Ecto neural progenitor cell (in vitro differentiated cells): ENCODE measurements around the gene MED12L.
"Not testable (repeated sequence)": the region's sequence is repeated elsewhere in the genome, so short reads cannot be mapped to it uniquely, and the experiment has no call there.

ENCODE experiments used
- DNase-seq: peaks from one replicate; pipeline ENCODE4 v3.0.0-alpha.2; 2018; ENCODE audit warnings: low spot score

The MED12L gene

DNA sequence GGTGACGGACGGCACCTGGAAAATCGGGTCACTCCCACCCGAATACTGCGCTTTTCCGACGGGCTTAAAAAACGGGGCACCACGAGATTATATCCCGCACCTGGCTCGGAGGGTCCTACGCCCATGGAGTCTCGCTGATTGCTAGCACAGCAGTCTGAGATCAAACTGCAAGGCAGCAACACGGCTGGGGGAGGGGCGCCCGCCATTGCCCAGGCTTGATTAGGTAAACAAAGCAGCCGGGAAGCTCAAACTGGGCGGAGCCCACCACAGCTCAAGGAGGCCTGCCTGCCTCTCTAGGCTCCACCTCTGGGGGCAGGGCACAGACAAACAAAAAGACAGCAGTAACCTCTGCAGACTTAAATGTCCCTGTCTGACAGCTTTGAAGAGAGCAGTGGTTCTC is 156.5 kb downstream of the MED12L start:
- DNase-seq, result not testable (repeated sequence)

DNA sequence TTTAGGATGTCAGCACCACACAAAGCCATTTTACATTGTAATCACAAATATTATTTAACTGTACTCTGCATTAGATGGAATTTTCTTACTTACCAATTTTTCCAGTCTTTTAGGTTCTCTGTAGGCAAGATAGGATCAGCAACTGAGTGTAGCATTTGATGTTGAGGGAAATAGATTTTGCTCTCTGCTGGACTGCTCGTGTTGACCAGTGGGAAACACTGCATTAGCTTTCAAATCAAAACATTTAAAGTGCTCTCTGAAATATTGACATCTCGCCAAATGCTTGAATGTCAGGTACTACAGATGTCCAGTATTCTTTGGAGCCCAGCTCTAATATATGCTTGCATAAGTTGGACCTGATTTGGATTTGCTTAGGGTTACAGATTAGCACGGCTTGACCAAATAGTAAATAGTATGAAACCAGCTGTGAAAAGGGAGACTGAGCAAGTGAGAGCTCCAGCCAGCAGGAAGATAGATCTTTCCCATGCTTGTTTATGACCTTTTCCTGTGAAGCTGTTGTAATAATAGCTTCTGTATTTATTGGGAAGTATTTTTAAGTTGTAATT is 163.4 kb downstream of the MED12L start:
- no peak for DNase-seq

DNA sequence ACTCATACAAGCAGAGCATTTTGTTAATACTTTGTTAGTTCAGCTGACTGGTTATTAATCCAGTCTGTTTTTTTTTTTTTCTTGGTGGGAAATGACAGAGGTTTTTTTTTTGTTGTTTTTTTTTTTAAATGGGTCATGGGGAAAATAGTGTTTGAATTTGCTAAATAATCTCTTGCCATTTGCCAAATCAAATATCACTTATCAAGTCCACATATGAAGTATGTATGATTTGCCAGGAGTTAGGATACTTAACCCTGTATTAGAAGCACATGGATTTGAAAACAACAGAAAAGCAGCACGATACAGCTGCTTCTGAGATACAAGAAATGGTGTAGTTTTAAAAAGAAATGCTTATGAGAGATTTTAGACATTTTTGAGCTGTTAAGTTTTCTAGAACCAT is 171.3 kb downstream of the MED12L start:
- DNase-seq, result no peak

DNA sequence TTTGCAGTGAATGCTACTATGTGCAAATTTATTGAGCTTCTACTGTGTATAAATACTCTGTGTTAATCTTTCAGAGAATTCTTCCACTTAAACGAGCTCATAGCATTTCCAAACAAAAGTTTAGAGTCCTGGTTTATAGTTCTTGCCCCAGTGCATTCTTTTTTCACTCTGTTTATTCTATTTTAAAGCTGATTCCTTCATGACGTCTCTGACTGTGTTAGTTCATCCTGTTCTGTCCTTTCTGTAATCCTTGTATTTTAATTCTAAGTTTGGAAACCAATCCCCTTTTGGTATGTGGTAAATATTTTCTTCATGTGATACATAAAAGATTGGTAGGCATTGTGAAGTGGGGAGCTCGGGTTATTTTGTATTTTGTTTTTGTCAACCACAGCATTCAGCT is 174.2 kb downstream of the MED12L start:
- no peak for DNase-seq

DNA sequence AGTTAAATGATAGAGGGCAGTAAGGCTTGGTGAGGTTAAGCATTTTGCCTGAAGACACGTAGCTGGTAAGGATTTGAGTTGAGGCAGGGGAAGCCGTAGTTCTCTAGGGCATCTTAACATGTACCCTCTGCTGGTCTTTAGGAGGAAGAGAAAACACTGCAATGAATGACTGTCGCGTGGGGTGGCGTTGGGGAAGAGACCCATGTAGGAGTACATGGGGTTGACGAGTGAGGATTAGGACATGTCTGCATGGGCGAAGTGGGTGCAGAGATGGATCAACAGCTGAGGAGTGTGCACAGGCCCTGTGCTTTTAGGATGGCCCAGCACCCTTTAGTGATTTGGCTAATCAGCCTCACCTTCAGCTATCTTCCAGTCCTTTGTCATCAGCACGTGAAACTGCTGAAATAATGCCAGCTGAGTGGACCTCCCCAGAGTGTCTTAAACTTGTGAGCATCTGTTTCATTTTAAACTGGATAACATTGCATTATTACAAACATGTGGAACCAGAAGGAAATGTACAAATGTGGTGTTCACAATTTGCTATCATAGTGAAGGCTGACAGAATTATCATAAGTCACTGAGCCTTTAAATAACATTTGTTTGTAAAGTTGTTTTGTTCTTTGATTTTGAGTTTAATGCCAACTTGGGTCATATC is 177.5 kb downstream of the MED12L start:
- no peak for DNase-seq

DNA sequence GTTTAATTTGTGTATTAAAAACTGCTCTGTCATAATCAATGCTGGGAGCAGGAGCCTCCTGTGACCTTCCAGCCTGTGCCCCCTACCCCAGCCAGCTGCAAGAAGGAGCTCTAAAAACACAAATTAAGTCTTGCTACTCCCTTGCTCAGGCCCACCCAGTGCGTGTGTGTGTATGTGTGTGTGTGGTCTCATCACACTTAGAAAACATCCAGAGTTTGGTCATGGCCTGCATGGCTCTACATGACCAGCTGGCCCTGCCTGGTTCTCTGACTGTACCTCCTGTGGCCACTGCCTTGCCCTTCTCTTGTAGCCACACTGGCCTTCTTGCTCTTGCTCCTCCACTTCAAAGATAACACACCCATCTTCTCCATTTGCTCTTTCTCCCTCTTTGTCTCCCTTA is 179.1 kb downstream of the MED12L start:
- DNase-seq, result no peak

DNA sequence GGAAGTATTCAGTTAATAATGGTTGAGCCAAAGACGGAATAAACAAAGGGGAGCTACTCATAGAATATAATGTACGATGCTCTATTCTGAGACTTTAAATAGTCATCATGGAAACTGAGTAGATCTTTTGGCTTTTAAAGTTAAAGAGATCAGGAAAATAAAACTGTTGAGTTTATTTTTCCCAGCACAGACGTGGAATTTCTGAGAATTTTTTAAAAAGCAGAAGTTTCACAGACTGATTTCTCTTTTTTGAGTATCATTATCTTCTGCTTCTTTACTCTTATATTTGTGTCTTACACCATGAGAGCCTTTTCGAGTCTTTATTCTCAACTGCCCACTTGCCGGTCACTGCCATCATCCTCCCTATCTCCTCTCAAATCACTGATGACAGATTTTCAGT is 179.7 kb downstream of the MED12L start:
- no peak for DNase-seq

DNA sequence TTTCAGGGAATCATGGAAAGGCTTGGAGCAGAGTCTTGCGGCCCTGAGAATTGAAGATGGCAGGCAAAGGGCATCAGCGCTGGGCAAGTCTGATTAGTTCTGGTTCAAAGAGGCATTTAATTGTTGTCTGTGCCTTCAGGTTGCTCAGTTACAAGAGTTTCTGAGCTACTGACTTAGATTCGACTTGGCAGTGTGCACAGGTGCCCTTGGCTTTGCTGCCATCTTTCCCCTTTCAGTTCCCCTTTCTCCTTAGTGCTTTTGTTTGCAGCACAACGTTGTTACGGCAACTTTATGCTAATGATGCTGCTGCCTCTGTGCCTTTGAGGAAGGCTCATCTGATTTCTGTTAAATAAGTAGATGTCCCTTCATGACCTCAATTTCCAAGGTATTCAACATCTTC is 180.4 kb downstream of the MED12L start:
- DNase-seq, result no peak

DNA sequence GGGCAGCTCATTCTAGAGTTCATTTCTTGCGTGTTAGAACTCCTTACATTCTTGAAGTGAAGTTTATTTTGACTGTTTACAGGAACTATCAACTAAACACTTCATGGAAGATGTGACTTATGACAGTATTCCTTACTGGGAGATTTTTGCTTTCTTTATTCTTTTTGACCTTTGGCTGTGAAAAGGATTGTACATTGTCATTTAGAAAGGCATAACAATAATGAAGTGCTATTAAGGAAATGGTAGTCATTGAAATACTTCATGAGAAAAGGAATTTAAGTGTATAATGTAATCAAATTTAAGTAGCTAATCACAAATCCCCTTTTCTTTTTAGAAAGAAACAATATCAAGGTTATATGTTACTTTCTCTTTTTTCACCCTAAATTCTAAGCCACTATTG is 181.6 kb downstream of the MED12L start:
- no peak for DNase-seq

DNA sequence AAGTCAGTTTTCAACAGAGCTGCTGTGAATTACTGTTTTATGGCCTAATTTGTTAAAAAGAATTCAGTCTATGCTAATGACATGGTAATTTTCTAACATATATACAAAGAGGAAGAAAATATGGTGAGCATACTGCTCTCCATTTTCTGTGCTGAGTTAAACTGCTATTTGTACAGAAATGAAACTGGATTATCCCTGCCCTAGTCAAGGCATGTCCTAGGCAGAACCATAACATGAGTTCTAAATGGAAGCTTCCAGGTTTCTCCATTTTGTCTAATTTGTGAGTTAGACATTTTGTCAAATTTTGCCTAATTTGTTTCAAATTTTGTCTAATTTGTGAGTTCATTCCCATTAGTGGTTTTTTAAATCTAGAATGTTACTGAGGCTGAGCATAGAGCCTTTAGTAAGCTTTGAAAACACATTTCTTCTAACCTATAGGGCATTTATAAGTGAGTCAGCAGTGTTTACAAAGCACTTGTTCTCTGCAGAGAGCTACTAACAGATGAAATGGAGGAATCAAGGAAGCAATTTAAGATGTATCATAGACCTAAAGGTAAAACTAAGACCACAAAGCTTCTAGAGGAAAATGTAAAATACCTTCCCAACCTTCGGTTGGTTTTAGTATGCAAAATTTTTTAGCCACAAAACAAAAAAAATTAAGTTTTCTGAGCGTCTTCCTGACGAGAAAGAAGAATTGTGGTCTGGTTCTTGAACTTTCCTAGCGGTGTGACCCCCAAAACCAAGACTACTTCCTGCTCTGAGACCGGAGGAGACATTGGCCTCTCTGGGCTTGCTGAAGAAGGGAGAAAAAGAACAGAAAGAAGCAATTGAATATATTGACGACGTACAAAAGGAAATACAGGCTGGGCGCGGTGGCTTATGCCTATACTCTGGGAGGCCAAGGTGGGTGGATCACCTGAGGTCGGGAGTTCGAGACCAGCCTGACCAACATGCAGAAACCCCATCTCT is 183.1 kb downstream of the MED12L start:
- DNase-seq, result no peak

DNA sequence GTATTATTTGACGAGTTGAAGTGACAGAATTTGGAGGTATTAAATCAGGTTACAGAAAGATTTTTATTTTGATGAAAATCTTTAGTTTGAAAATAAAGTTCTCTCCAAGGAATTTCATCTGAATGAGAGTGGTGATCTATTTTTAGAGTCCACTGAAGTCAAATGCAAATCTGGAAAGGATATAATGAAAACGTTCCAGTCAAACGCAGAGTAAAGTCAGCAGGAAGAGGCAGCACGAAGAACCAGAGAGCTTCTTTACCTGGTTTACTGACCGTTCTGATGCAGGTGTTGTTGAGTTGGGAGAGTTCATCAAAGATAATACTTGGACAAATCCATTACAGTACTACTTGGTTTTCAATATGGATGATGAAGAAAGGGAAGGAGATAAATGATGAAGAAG is 184.2 kb downstream of the MED12L start:
- no peak for DNase-seq

DNA sequence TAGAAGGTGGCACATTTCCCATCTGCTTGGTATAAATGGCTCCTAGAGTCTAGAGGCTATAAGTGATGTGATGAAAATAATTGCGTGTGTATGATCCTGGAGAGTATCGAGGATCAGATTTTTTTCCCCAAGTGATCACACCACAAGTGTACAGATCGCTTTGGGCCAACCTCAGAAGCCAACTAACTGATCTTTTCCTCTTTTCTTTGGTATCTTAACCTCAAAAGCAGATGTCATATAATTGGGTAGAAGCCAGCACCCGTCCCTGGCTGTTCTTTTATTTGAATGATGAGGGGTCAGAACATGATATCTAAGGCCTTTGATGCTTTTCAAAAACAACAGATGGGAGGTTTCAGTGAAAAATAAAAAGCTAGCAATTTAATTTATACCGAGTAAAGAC is 189.6 kb downstream of the MED12L start:
- no peak for DNase-seq

DNA sequence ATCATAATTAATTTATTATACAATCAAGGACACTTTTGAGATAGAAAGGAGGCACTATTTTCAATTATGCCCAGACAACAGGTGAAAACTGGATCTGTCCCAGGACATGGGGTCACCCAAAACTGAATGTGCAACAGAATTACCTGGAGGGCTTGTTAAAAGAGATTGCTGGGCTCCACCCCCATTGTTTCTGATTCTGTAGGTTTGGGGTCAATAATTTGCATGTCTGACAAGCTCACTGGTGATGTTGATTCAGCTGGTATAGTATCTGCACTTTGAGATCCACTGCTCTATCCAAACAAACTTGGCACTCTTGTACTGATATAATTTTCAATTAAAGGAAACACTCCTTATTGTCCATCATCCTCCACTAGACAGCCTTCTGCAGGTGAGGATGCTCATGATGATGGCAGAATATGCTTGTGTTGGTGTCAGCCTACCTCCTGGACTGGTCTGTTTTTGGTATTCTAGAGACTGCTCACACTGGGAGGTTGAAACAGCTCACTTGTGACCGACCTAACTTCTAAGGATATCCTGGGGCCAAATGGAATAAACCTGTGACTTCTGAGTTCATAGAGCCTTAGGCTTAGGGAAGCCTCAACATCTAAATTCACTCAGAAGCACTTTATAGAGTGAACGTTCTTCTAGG is 190.7 kb downstream of the MED12L start:
- DNase-seq, result no peak

DNA sequence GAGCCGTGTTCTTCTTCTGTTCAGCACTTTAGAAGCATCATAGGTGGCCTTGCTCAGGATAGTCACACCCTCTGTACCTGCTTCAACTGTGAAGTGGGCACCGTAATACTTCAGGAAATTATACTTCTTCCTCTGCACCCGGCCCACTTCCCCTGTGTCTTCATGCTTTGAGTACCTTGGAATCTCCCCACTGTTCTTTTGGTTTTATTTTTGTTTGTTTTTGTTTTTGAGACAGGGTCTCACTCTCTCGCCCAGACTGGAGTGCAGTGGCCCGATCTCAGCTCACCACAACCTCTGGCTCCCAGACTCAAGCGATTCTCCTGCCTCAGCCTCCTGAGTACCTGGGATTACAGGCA is 191.2 kb downstream of the MED12L start:
- DNase-seq, result no peak

DNA sequence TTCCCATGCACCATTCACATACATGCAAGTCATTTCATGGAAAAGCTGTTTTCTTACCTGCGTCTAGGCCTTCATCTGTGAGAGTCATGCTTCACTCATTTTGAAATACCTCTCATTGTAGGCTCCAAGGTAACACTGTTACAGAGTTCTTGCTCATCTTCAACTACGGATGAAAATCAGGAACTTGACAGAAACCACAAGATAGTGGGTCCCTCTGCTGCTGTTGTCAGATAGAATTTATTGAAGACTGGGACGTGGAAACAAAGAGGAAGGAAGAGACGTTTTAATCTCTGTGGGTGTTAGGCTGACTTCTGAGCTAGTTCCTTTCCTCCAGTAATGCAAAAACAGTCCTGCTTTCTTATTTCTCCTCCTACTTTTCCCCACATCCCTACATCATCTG is 192.8 kb downstream of the MED12L start, which contains the start of gene P2RY14:
Gene P2RY14, minus strand, starts transcription at position 313 of the 400 bp plus-strand sequence. CDS start 64,226 bp downstream, outside the sequence.
- no peak for DNase-seq

DNA sequence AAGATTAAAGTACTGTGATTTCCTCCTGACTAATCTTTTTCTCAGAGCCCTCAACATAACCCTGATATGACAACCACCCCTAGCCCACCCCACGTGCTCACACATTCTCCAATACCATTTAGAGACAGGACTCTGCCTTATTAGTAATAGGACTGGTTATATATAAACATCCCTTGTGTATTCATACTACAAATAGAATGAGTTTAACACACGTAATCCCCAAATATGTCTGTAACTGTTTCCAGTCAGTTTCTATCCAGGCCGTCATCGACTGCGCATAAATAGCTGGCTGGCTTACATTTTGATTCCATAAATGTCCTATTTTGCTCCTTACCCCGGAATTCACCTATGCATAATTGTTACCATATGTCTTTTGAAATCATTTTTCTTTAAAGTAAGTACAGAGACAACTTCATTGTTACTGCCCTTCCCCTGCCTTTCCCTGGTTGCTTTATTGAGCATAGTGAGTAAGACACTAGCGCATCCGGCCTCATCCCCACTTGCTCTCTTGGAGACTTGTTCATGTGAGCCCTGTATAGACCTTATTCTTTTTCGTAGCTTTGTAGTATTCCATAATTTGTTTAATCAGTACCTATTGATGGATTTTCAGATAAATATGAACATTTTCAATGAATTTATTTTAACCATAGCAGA is 196.3 kb downstream of the MED12L start:
- no peak for DNase-seq

DNA sequence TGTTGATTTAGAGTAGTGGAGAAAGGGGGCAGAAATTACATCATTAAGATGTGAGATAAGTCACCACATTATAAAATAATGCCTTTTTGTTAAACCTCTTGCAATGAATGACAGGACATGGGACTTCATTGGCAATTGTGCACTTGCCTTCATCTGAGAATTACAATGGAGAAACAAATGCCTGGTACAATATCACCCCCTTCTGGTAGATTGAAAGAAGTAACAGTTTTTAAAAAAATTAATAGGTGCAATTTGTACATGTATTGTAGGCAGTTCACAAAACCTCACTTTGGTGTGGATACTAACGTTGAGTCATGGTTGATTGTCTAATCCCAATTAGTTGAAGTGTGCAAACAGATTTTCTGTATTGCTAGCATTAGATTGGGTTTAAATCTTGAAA is 197.5 kb downstream of the MED12L start:
- DNase-seq, result no peak

DNA sequence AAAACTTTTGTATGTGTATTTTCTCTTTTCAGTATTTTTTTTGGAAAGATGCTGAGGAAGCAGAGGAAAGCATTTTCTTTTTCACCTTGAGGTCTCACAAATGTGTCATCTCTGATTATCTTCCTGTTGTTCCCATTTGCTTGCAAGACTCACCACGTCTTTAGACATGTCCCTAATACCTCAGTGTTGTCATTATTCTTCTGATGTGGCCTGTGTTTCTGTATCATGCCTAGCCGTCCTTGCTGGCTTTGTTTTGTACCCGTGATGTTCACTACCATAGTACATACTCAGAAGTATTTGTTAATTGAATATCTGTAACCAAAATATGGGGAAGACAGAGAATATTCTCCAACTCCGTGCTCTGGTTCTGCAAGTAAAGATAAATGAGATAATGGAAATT is 197.9 kb downstream of the MED12L start:
- DNase-seq, result no peak

DNA sequence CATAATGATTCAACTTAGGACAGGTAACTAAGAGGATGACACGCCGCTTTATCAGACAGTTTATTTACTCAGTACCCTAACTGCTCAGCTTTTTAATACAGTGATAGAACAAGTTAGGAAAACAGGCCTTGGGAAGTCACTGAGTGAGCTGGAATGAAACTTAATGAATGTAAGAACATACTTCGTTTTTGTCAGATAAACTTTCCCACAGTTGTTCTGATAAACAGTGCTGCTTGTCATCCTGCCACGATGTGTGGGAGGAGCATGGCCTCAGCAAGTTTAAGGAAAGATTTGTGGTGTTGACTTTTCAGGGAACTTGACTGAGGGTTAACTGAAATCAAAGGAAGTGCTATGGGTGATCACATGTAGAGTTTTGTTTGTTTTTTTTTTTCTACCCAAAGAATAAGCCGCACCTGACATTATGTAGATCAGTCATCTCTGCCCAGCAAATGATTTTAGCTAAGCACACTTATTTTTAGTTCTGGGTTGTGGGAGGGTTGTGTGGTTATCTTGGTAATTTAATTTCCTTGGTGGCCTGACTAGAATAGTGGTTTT is 198.5 kb downstream of the MED12L start:
- DNase-seq, result no peak

DNA sequence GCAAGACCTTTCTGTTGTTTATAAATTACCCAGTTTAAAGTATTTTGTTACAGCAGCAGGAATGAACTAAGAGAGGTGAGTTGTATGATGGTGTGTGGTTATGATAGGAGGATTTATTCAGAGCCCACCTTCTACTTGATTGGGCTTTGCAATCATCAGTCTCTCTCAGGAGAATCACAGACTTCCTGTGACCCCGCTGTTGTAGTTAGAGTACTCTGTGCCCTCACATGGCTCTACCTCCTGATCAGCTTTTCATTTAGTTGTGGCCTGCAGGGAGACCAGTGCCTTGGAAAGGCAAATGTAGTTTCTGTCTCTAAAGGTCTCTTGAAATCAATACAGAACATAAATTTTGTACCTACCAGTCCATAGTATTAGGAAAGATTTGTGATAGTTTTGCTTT is 200.5 kb downstream of the MED12L start:
- no peak for DNase-seq

DNA sequence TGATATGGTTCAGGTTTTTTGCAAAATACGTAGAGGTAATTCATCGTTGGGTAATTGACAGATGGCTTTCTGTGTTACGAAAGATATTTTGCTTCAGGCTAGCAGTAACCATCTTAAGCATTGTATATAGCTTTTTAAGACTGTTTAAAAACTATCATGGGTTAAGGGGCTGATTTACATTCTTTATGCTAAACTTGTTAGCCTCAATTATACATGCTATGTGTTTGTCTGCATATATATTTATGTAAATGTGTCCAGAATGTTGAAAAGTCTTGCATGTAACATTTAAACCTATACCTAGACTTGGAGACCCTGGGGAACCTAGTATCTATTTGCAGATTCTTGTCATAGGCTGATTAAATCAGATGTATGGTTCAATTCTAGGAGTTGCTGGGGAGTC is 204.0 kb downstream of the MED12L start:
- DNase-seq, result no peak

DNA sequence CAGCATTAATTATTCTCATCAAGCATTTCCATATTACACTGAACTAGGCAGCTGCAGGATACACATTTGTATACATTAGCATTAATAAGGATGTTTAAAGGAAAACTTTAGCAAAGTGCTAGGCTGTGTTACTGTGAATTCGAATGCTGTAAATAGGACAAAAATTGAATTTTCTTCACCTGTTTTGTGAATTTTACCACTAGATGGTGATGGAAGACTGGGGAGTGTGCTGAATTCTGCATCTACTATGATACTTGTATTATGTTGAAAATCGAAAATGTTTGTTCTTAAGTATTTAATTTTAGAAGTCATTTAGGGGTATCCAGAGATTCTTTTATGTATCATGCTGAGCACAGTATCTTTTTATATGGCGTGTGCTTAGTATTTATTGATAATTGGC is 205.2 kb downstream of the MED12L start:
- no peak for DNase-seq
